HG03175 (cell line): Measurements from ENCODE around the gene MAD1L1.

ENCODE experiments used
- ATAC-seq: cut with Tn5 transposase; IDR thresholded peaks from one replicate; pipeline ENCODE4 v1.9.1; 2021; ENCODE audit warnings: mild to moderate bottlenecking, moderate library complexity; ENCODE audit not compliant: unreplicated experiment

Gene MAD1L1

GRCh38 chr7:1948887-1949680 is 283.7 kb downstream of the MAD1L1 start:
- no peak for ATAC-seq

GRCh38 chr7:1948301-1948796 is 284.4 kb downstream of the MAD1L1 start:
- no peak for ATAC-seq

- ATAC-seq = no peak
Observed at GRCh38 chr7:1947586-1948217, 285.0 kb downstream of the MAD1L1 start.

GRCh38 chr7:1946773-1947450 is 285.8 kb downstream of the MAD1L1 start:
- no peak for ATAC-seq

- ATAC-seq = no peak
Observed at GRCh38 chr7:1946025-1946772, 286.5 kb downstream of the MAD1L1 start.

- ATAC-seq = no peak
Observed at GRCh38 chr7:1945558-1945957, 287.2 kb downstream of the MAD1L1 start.

GRCh38 chr7:1944619-1945210 is 288.0 kb downstream of the MAD1L1 start:
- ATAC-seq = no peak

GRCh38 chr7:1943933-1944618 is 288.7 kb downstream of the MAD1L1 start:
- ATAC-seq = no peak

- ATAC-seq = no peak
Observed at GRCh38 chr7:1943326-1943725, 289.4 kb downstream of the MAD1L1 start.

GRCh38 chr7:1942941-1943289 is 289.8 kb downstream of the MAD1L1 start:
- ATAC-seq = no peak

GRCh38 chr7:1942243-1942940 is 290.4 kb downstream of the MAD1L1 start:
- ATAC-seq = no peak

GRCh38 chr7:1941464-1942242 is 291.1 kb downstream of the MAD1L1 start:
- no peak for ATAC-seq

GRCh38 chr7:1940863-1941262 is 291.9 kb downstream of the MAD1L1 start:
- peak; percentile 27 for ATAC-seq

GRCh38 chr7:1940402-1940786 is 292.4 kb downstream of the MAD1L1 start:
- peak; percentile 92 for ATAC-seq

GRCh38 chr7:1939434-1940401 is 293.0 kb downstream of the MAD1L1 start:
- peak; percentile 8 for ATAC-seq

- no peak for ATAC-seq
Observed at GRCh38 chr7:1938788-1939433, 293.8 kb downstream of the MAD1L1 start.

GRCh38 chr7:1937252-1937605 is 295.5 kb downstream of the MAD1L1 start:
- no peak for ATAC-seq
